Suppressor macrophage treated with lipopolysaccharide for 4 hours (primary cell): ENCODE results near the gene TSSK2.
"Not testable (repeated sequence)": the region's sequence is repeated elsewhere in the genome, so short reads cannot be mapped to it uniquely, and the experiment has no call there.

ENCODE experiments used
- DNase-seq: peaks from one replicate; pipeline ENCODE4 v3.0.0-alpha.2; 2020

The TSSK2 gene

GRCh38 chr22:19146215-19146968 is 15.3 kb downstream of the TSSK2 start:
- DNase-seq, result no peak

GRCh38 chr22:19147195-19147780 is 16.2 kb downstream of the TSSK2 start:
- no peak for DNase-seq

GRCh38 chr22:19148417-19149046 is 17.4 kb downstream of the TSSK2 start:
- no peak for DNase-seq

DNA sequence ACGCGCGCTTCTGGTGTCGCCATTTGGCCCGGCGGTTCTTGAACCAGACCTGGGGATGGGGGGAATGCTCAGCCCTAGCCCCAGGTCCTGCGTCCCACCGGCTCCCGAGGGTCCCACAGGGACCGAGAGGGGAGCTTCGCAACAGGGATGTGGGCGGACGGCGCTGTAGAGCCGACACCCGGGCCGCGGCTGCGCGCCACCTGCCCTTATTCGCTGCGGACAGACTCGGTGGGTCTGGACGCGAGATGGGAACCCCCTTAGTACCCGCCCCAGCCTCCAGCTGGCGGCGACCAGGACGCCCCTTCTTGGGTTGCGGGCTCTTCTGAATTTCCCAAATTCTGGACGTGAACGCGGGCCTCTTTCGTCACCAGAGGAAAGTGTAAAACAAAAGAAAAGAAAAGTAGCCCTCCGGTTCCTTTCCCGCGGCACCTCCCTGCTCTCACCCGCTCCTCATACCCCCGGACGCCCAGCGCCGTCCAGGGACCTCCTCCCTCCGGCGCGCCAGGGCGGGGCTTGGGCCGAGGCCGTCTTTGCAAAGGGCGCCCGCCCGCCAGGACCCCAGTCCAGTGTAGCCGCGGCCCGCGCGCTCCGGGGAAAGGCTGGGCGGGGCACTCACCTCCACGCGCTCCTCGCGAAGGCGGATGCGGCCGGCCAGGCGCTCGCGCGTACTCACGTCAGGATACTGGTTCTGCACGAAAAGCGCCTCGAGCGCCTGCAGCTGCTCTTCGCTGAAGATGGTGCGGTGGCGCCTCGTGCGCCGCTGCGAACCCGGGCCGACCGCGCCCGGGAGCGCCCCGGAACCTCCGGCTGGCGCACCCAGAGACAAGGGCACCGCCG is 18.2 kb downstream of the TSSK2 start:
- peak; percentile 4 for DNase-seq

- no peak for DNase-seq
Observed at GRCh38 chr22:19149991-19150390, 18.9 kb downstream of the TSSK2 start, which contains the start of gene GSC2. Gene GSC2, minus strand, starts transcription at chr22:19150292. Its CDS starts 9 bp downstream, at chr22:19150283.

GRCh38 chr22:19150482-19151328 is 19.6 kb downstream of the TSSK2 start:
- no peak for DNase-seq

GRCh38 chr22:19151329-19152191 is 20.5 kb downstream of the TSSK2 start:
- DNase-seq, result no peak

DNA sequence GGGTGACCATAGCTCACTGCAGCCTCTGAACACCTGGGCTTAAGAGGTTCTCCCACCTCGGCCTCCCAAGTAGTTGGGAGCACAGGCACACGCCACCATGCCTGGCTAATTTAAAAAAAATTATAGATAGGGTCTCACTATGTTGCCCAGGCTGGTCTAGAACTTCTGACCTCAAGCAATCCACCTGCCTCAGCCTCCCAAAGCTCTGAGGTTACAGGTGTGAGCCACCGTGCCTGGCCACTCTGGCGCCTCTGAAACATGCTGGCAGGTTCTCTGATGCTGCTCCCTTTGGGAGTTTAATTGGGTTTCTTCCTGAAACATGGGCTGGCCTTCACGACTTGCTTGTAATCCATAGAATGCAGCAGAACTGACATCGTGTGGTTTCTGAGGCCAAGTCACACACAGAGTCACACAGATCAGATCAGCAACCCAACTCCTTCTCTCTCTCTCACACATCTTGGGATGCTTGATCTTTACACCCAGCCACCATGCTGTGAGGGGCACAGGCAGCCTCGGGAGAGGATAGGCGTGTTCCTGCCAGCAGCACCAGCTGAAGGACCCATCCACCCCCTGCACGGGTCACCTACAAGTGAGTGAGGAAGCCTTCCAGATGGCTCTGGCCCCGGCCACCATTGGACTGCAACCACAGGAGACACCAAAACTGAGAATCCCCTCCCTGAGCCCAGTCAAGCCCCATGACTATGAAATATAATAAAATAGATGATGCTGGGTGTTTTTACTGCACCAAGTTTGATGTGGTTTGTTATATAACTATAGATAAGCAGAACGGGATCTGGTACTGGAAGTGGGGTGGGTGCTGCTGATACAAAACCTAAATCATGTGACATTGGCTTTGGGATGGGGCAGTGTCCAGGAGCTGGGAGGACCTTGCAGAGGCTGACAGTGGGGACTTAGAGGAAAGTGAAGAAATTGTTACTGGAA is 22.1 kb downstream of the TSSK2 start:
- DNase-seq, result no peak

GRCh38 chr22:19156109-19156508 is 25.0 kb downstream of the TSSK2 start:
- DNase-seq, result not testable (repeated sequence)

DNA sequence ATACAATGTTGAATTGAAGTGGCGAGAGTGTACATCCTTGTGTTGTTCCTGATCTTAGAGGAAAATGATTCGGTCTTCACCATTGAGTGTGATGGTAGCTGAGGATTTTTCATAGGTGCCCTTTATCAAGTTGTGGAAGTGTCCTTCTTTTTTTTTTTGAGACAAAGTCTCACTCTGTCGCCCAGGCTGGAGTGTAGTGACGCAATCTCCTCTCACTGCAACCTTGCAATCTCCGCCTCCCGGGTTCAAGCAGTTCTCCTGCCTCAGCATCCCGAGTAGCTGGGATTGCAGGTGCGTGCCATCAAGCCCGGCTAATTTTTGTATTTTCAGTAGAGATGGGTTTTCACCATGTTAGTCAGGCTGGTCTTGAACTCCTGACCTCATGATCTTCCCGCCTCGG is 27.5 kb downstream of the TSSK2 start:
- DNase-seq, result not testable (repeated sequence)

GRCh38 chr22:19164425-19164824 is 33.3 kb downstream of the TSSK2 start:
- DNase-seq, result no peak

DNA sequence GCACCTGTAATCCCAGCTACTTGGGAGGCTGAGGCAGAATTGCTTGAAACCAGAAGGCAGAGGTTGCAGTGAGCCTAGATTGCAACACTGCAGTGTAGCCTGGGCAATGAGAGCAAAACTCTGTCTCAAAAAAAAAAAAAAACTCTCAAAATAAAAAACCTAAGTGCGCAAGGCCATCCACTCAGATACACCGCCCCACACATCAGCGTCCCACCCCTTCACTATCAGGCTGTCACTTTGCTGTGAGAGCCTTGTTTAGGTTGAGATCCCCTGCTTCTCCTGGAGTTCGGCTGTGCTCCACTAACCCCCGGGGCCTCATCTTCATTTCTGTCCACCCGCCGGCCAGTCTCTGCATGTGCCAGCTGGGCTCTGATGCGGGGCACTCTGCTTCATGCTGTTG is 35.3 kb downstream of the TSSK2 start:
- no peak for DNase-seq

GRCh38 chr22:19167106-19167869 is 36.2 kb downstream of the TSSK2 start:
- no peak for DNase-seq

- DNase-seq, result no peak
Observed at GRCh38 chr22:19168088-19168890, 37.2 kb downstream of the TSSK2 start.

GRCh38 chr22:19169002-19169946 is 38.2 kb downstream of the TSSK2 start:
- no peak for DNase-seq

- DNase-seq, result no peak
Observed at GRCh38 chr22:19169947-19170318, 38.8 kb downstream of the TSSK2 start.
